RPMI8226 (cell line): ENCODE measurements around the gene MACROD2.
A peak's percentile ranks its signal among the peaks of the same experiment; 100 is the strongest.
"Not testable (repeated sequence)": the region's sequence is repeated elsewhere in the genome, so short reads cannot be mapped to it uniquely, and the experiment has no call there.

Experiments
- DNase-seq: peaks from one replicate; pipeline ENCODE4 v3.0.0-alpha.2; 2015

The MACROD2 gene

GRCh38 chr20:14981486-14981885 lies 986.2 kb downstream of the MACROD2 start:
- not testable (repeated sequence) for DNase-seq

GRCh38 chr20:14982324-14982723 lies 987.0 kb downstream of the MACROD2 start:
- not testable (repeated sequence) for DNase-seq

GRCh38 chr20:14984305-14984704 lies 989.0 kb downstream of the MACROD2 start:
- DNase-seq: no peak

- no peak for DNase-seq
Measured at GRCh38 chr20:14984768-14985622, 989.7 kb downstream of the MACROD2 start.

GRCh38 chr20:14986026-14986655 lies 990.8 kb downstream of the MACROD2 start:
- DNase-seq: no peak

- DNase-seq: no peak
Measured at GRCh38 chr20:14986656-14987055, 991.3 kb downstream of the MACROD2 start.

GRCh38 chr20:14989535-14990290 lies 994.4 kb downstream of the MACROD2 start:
- no peak for DNase-seq

GRCh38 chr20:14991023-14991422 lies 995.7 kb downstream of the MACROD2 start:
- no peak for DNase-seq

GRCh38 chr20:14992153-14992552 lies 996.8 kb downstream of the MACROD2 start:
- DNase-seq: no peak

- DNase-seq: no peak
Measured at GRCh38 chr20:14992961-14993360, 997.6 kb downstream of the MACROD2 start.

- no peak for DNase-seq
Measured at GRCh38 chr20:14996883-14997672, 1001.8 kb downstream of the MACROD2 start.

GRCh38 chr20:14997791-14998190 lies 1002.5 kb downstream of the MACROD2 start:
- DNase-seq: no peak

- DNase-seq: no peak
Measured at GRCh38 chr20:15005300-15005986, 1010.1 kb downstream of the MACROD2 start.

GRCh38 chr20:15011631-15012030 lies 1016.3 kb downstream of the MACROD2 start:
- DNase-seq: no peak

- no peak for DNase-seq
Measured at GRCh38 chr20:15012566-15012965, 1017.2 kb downstream of the MACROD2 start.

GRCh38 chr20:15016875-15017274 lies 1021.6 kb downstream of the MACROD2 start:
- not testable (repeated sequence) for DNase-seq

- no peak for DNase-seq
Measured at GRCh38 chr20:15018966-15019365, 1023.6 kb downstream of the MACROD2 start.

GRCh38 chr20:15020845-15021244 lies 1025.5 kb downstream of the MACROD2 start:
- no peak for DNase-seq

- DNase-seq: no peak
Measured at GRCh38 chr20:15022921-15023320, 1027.6 kb downstream of the MACROD2 start.

GRCh38 chr20:15026759-15027158 lies 1031.4 kb downstream of the MACROD2 start:
- DNase-seq: no peak

GRCh38 chr20:15030826-15031225 lies 1035.5 kb downstream of the MACROD2 start:
- DNase-seq: peak; percentile 35
